Measurements from ENCODE around the gene DCTPP1.

Gene DCTPP1

DNA sequence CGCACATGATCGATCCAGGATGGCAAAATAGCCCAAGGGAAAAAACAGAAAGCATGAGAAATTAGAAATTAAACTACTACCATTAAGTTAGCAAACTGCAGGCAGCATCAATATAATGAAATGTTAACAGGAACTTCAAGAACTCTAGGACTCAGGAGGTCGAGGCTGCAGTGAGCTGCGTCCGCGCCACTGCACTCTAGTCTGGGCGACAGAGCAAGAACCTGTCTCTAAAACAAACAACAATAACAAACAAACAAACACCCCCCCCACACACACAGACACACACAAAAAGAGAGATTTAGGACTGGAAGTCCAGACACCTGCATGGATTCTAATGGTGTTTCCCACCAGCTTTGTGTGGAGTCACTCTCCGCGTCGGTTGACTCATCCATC lies 16.4 kb upstream of the DCTPP1 start:
- no peak for DNase-seq

DNA sequence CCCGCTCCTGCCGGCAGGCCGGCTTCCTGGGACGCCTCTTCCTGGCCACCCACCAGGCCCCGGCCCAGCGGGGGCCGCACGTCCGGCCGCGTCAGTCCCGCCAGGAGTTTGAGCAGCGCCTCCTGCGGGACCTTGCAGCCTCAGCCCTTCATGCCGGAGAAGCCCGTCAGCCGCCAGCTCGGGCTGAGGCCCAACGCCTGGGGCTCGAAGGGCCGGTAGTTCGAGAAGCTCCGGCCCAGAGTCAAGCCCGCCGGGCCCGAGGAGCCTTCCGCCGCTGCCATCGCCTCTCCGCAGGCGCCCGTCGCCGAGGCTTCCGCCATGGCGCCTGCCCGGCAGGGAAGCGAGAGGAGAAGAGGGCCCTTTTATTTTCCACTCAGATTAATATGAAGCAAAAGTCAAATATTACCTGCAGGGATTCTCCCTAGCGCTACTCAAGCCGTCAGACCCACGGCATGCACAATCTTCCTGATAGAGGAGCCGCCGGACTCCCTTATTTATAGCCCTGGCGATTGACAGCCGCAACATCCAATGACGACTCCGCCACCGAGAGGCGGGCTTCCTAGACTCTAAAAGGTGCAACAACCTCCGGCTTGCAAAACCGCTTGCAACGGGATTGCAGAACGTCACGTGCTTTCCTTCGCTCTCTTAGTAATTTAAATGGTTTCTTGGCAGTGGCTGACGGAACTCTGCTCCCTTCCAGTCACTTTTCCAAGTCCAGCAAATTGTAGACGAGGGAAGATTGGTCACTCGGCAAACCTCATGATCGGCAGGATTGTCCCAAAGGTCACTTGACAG lies 15.8 kb upstream of the DCTPP1 start, which contains the start of gene SEPHS2:
SEPHS2 (minus strand) TSS at position 467 of the 795 bp plus-strand sequence; CDS start at position 320, 147 bp downstream.
- peak; percentile 98 for DNase-seq

DNA sequence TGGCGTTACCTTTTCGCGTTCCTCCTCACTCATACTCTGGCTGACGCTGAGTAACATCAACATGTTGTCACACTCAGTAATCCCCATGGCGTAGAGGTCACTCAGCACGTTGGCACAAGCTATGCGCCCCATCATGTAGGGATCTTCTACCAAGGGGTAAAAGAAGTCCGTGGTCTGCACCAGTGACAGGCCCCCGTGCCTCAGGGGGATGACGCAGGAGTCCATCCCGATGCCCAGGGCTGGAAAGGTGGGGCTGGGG lies 15.2 kb upstream of the DCTPP1 start:
- peak; percentile 19 for DNase-seq

DNA sequence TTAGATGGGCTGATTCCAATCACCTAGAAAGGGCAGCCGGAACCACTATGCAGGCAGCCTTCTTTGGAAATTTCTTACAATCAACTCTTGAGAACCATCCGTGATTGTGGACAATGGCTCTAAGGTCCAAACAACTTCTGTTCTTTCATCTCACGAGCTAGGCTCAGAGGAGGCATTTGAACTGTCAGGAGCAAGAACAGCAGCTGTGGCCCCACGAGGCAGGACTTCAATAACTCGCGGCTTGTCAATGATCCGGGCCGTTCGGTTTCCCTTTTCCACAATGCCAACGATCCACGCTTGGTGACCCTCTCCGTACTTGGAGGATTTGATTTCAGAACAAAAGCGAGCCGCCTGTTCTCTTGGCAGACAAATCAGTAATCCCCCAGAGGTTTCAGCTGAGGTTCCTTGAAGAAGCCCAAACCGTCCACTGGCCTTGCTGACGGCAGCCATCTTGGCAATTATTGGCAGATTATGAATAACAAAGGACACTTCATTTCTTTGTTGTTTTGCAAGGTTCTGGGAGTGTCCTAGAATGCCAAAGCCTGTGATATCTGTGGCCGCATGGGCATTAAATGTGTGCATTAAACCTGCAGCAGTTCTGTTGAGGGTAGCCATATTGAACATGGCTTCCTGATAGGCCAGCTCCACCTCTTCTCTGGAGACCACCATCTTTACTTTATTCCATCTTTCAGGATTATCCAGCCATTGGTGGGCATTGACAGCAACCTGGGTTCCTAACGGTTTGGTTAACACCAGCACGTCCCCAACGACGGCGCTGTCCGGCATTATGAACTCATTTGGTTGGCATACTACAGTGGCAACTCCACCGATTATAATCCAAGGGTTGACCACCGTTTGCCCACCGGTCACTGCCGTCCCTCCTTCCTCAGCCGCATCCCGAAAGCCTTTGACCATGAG lies 14.7 kb upstream of the DCTPP1 start:
- no peak for DNase-seq

DNA sequence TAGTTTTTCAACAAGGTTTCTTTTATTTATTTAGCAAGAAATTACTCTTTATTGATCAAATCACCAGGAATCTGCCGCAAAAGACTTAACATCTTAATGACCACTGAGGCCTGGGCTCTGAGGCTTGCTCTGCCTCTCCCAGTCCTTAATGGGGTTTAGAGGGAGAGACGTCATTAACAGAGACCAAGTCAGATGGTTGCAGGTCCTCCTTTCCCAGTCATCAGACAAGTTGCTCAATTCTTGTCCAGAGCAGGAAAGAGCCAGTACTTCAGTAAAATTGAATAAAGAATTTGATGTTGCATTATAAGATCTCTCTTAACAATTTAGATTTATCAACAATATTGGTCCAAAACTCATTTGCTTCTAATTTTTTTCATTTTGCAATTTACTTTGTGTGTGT lies 13.8 kb upstream of the DCTPP1 start:
- DNase-seq, result no peak

DNA sequence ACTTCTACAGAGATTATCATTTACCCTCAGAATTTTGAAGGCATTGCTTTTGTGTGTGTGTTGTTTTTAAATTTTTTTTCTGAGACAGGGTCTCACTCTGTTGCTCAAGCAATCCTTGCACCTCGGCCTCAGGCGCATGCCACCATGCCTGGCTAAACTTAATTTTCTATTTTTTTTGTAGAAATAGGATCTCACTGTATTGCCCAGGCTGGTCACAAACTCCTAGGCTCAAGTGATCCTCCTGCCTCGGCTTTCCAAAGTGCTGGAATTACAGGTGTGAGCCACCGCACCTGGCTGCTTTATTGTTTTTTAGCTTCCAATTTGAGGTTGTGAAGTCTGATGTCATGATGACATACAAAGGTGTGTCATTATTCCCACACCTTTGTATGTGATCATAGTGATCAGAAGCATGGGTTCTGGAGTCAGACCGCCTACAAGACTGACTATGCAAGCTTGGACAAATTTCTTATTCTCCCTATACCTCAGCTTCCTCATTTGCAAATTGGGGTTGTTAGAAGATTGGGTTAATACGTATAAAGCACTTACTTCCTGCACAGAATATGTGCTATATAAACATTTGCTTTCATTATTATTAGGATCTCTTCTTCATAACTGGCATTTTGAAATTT lies 10.0 kb upstream of the DCTPP1 start:
- no peak for DNase-seq

GRCh38 chr16:30438835-30439234 lies 9.0 kb upstream of the DCTPP1 start:
- no peak for DNase-seq

DNA sequence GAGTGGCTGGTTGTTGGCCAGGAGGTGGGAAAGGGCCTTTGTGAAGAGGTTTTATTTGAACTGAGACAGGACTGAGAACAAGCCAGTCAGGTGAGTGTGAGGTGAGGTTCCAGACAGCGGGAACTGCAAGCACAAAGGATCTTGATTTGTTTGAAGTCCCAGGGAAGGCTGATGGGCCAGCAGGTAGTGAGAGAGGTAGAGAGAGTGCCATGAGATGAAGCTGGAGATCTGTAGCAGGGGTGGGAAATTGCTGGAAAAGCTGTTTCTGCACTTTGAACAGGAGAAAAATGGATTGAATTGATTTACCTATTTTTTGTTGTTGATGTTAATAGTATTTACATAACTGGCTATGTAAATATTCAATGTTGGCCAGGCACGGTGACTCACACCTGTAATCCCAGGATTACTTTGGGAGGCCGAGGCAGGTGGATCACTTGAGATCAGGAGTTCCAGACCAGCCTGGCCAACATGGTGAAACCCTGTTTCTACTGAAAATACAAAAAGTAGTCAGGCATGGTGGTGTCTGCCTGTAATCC lies 7.7 kb upstream of the DCTPP1 start:
- DNase-seq, result no peak

GRCh38 chr16:30434852-30435251 lies 5.0 kb upstream of the DCTPP1 start:
- DNase-seq, result peak; percentile 81

GRCh38 chr16:30430428-30430970 lies 669 bp upstream of the DCTPP1 start:
- DNase-seq, result no peak

DNA sequence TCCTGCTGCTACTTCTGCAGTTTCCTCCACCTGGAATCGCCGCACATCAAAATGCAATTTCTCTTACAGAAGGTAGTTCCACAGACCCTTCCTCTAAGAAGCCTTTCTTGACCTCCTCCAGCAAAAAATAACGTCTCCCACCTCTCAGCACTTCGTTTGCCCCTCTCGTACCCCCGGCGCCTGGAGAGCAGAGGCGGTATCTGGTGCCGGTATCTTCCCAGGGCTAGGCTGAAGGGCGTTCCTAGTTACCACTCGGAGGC lies 482 bp downstream of the DCTPP1 start:
- DNase-seq, result no peak

- DNase-seq, result no peak
These were observed 1.8 kb downstream of the DCTPP1 start for GRCh38 chr16:30428055-30428454.

DNA sequence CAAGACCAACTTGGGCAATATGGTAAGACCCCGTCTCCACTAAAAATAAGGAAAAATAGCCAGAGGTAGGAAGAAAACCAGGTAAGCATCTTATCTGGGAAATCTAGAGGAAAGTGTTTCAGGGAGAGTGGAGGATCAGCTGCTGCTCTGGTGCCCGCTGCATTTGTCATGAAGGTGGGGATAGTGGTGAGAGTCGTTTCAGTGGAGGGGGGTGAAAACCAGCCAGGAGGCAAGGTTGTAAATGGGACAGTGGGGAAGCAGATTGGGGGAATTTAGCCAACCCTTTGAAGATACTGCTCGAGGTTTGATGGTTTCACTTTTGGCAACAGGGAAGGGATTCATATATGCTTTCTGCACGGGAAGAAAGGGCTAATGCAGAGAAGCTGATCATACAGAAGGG lies 8.8 kb downstream of the DCTPP1 start:
- DNase-seq, result no peak

DNA sequence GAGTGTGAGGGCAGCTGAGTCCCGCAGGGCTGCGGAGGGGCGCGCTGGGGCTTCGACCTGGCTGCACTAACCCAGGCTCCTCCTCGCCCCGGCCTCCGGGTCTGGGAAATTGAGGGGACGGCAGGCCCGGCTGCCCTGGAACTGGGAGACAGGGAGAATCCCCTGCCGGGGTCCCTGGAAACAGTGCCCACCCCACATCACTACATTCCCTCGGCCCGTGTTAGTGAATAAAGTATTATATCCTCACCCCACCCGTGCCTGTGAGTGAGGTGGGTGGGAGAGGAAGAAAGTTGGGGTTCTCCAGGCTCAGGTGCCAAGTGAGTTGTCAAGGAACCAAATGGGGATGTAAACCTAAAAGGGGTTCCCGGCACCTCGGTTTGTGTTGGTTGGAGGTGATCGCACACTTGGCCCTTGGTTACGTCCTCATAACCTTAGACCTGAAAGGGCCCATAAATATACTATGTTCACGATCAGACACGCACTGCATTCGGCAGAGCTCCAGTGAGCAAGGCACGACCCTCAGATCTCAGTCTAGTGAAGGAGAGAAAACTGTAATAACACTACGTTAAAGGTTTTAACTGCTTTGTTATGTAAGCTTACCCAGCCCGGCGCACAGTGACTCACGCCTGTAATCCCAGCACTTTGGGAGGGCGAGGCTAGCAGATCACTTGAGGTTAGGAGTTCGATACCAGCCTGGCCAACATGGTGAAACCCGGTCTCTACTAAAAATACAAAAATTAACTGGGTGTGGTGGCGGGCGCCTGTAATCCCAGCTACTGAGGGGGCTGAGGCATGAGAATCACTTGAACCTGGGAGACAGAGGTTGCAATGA lies 11.3 kb downstream of the DCTPP1 start:
- DNase-seq, result no peak

DNA sequence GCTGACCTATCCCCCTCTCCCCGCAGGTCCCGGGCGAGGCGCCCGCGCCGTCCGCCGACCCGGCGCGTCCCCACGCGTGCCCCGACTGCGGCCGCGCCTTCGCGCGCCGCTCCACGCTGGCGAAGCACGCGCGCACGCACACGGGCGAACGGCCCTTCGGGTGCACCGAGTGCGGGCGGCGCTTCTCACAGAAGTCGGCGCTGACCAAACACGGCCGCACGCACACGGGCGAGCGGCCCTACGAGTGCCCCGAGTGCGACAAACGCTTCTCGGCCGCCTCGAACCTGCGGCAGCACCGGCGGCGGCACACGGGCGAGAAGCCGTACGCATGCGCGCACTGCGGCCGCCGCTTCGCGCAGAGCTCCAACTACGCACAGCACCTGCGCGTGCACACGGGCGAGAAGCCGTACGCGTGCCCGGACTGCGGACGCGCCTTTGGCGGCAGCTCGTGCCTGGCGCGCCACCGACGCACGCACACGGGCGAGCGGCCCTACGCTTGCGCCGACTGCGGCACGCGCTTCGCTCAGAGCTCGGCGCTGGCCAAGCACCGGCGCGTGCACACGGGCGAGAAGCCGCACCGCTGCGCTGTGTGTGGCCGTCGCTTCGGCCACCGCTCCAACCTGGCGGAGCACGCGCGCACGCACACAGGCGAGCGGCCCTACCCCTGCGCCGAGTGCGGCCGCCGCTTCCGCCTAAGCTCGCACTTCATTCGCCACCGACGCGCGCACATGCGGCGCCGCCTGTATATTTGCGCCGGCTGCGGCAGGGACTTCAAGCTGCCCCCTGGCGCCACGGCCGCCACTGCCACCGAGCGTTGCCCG lies 12.1 kb downstream of the DCTPP1 start:
- DNase-seq, result peak; percentile 95

- DNase-seq, result no peak
These were observed 13.0 kb downstream of the DCTPP1 start for GRCh38 chr16:30416624-30417528.

DNA sequence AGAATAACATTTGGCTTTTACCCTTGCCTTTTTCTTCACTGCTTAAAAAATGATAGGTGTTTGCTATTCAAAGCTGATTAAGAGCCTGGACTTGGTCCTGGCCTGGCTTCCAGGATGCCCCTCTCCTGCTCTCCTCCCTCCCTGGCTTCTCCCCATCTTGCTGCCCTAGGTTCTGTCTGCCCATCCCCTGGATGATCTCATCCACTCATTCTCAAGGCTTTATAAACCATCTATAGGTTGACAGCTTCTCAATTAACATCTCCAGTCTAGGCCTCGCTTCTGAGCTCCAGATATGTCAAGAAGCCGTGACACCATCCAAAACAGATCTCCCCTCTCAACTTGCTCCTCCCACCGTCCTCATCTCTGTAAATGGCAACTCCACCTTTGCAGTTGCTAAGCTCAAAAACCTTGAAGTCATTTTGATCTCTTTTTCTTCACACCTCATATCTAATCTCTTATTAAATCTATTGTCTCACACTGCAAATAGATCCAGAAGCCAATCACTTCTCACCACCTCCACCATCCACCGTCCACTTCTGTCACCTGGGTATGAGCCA lies 13.7 kb downstream of the DCTPP1 start:
- DNase-seq, result no peak

GRCh38 chr16:30414159-30414558 lies 15.7 kb downstream of the DCTPP1 start:
- no peak for DNase-seq

DNA sequence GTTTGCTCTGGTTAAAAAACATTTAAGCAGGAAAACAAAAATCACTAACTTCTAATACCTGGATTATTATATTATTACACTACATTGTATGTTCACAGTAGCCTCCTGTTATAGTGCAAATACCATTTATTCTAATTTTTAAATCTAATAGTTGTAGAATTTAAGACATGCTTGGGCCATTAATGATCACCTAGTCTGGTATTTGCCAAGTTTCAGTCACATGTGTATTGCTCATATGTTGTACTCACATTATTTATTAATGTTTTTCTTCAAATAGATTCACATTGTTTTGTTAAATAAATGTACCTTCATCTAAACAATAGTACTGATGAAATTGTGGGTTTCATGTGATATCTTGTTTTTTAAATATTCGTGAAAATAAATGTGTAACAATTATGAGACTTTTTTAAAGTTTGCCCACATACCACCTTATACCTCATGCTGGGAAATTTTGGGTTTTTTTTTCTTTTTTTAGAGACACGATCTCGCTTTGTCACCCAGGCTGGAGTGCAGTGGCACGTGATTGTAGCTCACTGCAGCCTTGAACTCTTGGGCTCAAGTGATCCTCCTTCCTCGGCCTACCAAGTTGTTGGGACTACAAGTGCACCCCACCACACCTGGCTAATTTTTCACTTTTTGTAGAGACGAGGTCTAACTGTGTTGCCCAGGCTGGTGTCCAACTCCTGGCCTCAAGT lies 16.6 kb downstream of the DCTPP1 start:
- no peak for DNase-seq
